ES-I3 (cell line): ENCODE results near the gene POTEI.
"Not testable (repeated sequence)": the region's sequence is repeated elsewhere in the genome, so short reads cannot be mapped to it uniquely, and the experiment has no call there.

Experiments used
- H3K36me3 ChIP-seq: 2 replicates; pipeline ENCODE4 v1.6.1; 2013; ENCODE audit warnings: mild to moderate bottlenecking, low read length, control low read depth, moderate library complexity; ENCODE audit not compliant: insufficient read depth
- H3K4me1 ChIP-seq: 2 replicates; pipeline ENCODE4 v1.6.1; 2013; ENCODE audit warnings: mild to moderate bottlenecking, control low read depth, low read length; ENCODE audit not compliant: insufficient read depth
- H3K9ac ChIP-seq: 2 replicates; pipeline ENCODE4 v1.6.1; 2013; ENCODE audit warnings: low read depth, mild to moderate bottlenecking, low read length, moderate library complexity
- H3K9me3 ChIP-seq: 2 replicates; pipeline ENCODE4 v1.6.1; 2013; ENCODE audit warnings: mild to moderate bottlenecking, low read length, moderate library complexity; ENCODE audit not compliant: control insufficient read depth, insufficient read depth

The POTEI gene

GRCh38 chr2:130509228-130509627 is at the start of gene POTEI:
POTEI (minus strand) TSS chr2:130509328; CDS start chr2:130509235, 93 bp downstream.
- H3K4me1 ChIP-seq, H3K9me3 ChIP-seq, H3K9ac ChIP-seq, H3K36me3 ChIP-seq: not testable (repeated sequence)

- H3K36me3 ChIP-seq, H3K4me1 ChIP-seq, H3K9ac ChIP-seq, H3K9me3 ChIP-seq: not testable (repeated sequence)
Measured at GRCh38 chr2:130556441-130556840, 47.3 kb upstream of the POTEI start.

GRCh38 chr2:130554178-130554577 is 45.0 kb upstream of the POTEI start:
- not testable (repeated sequence) for H3K9ac ChIP-seq, H3K4me1 ChIP-seq, H3K36me3 ChIP-seq, H3K9me3 ChIP-seq

- not testable (repeated sequence) for H3K9me3 ChIP-seq
Measured at GRCh38 chr2:130549475-130549874, 40.3 kb upstream of the POTEI start.

GRCh38 chr2:130548418-130548817 is 39.3 kb upstream of the POTEI start:
- H3K9me3 ChIP-seq, H3K4me1 ChIP-seq, H3K36me3 ChIP-seq, H3K9ac ChIP-seq: not testable (repeated sequence)

More at GRCh38 chr2:130549475-130549874, 40.3 kb upstream of the POTEI start:
- H3K9ac ChIP-seq, H3K36me3 ChIP-seq, H3K4me1 ChIP-seq: not testable (repeated sequence)

GRCh38 chr2:130544978-130545377 is 35.9 kb upstream of the POTEI start:
- not testable (repeated sequence) for H3K9ac ChIP-seq, H3K4me1 ChIP-seq, H3K9me3 ChIP-seq, H3K36me3 ChIP-seq

GRCh38 chr2:130543785-130544528 is 34.8 kb upstream of the POTEI start:
- H3K4me1 ChIP-seq, H3K36me3 ChIP-seq, H3K9me3 ChIP-seq, H3K9ac ChIP-seq: not testable (repeated sequence)

GRCh38 chr2:130542789-130543188 is 33.7 kb upstream of the POTEI start:
- not testable (repeated sequence) for H3K36me3 ChIP-seq, H3K4me1 ChIP-seq, H3K9me3 ChIP-seq, H3K9ac ChIP-seq

- H3K36me3 ChIP-seq, H3K4me1 ChIP-seq, H3K9me3 ChIP-seq, H3K9ac ChIP-seq: not testable (repeated sequence)
Measured at GRCh38 chr2:130538271-130538670, 29.1 kb upstream of the POTEI start.

- not testable (repeated sequence) for H3K36me3 ChIP-seq, H3K4me1 ChIP-seq, H3K9ac ChIP-seq, H3K9me3 ChIP-seq
Measured at GRCh38 chr2:130536654-130537053, 27.5 kb upstream of the POTEI start.

GRCh38 chr2:130531672-130532071 is 22.5 kb upstream of the POTEI start:
- not testable (repeated sequence) for H3K9me3 ChIP-seq, H3K4me1 ChIP-seq, H3K9ac ChIP-seq

GRCh38 chr2:130531225-130531624 is 22.1 kb upstream of the POTEI start:
- H3K9ac ChIP-seq, H3K4me1 ChIP-seq, H3K9me3 ChIP-seq, H3K36me3 ChIP-seq: not testable (repeated sequence)

More at GRCh38 chr2:130531672-130532071, 22.5 kb upstream of the POTEI start:
- not testable (repeated sequence) for H3K36me3 ChIP-seq

- H3K9me3 ChIP-seq, H3K9ac ChIP-seq, H3K4me1 ChIP-seq, H3K36me3 ChIP-seq: not testable (repeated sequence)
Measured at GRCh38 chr2:130530212-130530611, 21.1 kb upstream of the POTEI start.

GRCh38 chr2:130529545-130529944 is 20.4 kb upstream of the POTEI start:
- H3K4me1 ChIP-seq, H3K36me3 ChIP-seq, H3K9ac ChIP-seq, H3K9me3 ChIP-seq: not testable (repeated sequence)

- not testable (repeated sequence) for H3K36me3 ChIP-seq, H3K4me1 ChIP-seq, H3K9me3 ChIP-seq, H3K9ac ChIP-seq
Measured at GRCh38 chr2:130527365-130527967, 18.3 kb upstream of the POTEI start.
